Hematopoietic multipotent progenitor cell treated with erythropoietin and hydrocortisone succinate and interleukin-3 and kit ligand, for 17 days (in vitro differentiated cells): ENCODE data around the gene RPGR.

Source experiments
- DNase-seq: peaks from one replicate; pipeline ENCODE4 v3.0.0-alpha.2; 2015; ENCODE audit warnings: low spot score

The RPGR gene

GRCh38 chrX:38318606-38319005, 8.7 kb downstream of the RPGR start:
- DNase-seq: no peak

DNA sequence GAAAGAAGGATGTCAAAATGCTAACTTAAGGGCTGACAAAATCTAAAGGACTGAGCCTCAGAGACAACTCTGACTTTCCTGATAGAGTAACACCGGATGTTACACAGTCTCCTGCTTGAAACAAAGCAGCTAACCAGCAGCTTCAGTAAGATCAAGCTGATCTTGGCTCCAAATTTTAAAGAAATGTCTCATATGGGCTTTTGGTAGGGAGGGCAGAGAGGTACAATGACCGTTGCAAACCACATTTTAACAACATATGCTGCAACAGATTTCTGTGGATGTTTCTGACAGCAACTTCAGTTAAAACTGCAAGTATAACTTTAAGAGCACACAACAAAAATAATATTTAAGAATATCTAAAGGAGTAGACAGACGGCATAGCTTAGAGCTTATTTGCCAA, 9.1 kb downstream of the RPGR start:
- DNase-seq: no peak

DNA sequence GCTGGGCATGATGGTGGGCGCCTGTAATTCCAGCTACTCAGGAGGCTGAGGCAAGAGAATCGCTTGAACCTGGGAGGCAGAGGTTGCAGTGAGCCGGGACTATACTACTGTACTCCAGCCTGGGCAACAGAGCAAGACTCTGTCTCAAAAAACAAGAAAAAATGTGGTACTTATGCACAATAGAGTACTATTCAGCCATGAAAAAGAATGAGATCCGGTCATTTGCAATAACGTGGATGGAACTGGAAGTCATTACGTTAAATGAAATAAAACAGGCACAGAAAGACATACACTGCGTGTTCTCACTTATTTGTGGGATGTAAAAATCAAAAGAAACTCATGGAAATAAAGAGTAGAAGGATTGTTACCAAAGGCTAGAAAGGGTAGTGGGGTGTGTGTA, 12.1 kb downstream of the RPGR start:
- DNase-seq: no peak

DNA sequence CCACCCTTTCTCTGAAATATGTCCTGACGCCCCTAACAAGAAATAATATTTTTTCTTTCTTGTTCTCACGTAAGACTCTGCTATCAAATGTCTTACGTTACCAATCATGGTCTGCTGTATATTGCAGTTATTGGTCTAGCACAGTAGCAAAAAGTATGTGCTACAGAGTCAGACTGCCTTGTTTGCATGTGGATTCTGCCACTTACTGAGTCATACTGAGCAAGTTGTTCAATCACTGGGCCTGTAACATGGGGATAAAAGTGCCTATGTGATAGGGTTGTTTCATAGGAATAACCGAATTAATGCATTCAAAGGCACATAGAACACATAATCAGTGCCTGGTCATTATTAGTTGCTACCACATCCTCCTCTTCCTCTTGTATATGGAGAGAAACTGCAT, 14.1 kb downstream of the RPGR start:
- DNase-seq: no peak

GRCh38 chrX:38312436-38312835, 14.9 kb downstream of the RPGR start:
- no peak for DNase-seq

DNA sequence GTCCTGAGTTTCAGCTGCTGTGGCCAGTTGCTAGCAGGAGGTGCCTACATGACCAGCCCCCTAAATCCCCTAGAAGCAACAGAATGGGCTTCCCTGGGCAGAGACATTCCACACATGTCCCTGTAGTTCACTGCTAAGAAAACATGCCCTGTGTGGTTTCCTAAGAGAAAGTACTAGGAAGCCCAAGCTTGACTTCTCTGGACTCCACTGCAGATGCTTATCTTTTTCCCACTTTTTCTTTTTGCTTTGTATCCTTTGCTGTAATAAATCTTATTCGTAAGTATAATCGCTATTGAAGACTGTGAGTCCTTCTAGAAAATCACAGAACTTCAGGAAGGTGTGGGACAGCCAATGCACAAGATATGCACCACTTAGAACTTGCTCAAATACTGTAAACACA, 15.6 kb downstream of the RPGR start:
- DNase-seq: no peak

GRCh38 chrX:38305971-38306370, 21.3 kb downstream of the RPGR start:
- DNase-seq: no peak

DNA sequence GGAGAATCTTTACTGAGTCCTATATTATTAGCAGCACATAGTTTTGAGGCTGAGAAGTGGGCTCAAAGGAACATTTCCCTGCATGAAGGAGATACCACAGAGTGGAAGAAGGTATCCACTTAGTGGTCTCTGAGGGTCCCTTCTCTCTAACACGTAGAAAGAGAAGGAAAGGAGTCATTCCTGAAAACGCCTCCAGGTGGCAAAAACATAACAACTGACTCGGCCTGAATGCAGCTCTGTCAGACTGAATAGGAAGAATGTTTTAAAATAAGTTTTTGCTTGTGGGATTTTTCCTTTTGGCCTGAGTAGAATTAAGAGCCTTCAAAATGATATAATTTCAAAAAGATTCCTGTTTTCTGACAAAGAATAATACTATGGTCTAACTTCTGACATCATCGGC, 23.3 kb downstream of the RPGR start:
- DNase-seq: no peak

GRCh38 chrX:38293741-38294140, 33.6 kb downstream of the RPGR start:
- DNase-seq: no peak

- DNase-seq: no peak
Observed at GRCh38 chrX:38287674-38288073, 39.6 kb downstream of the RPGR start.

GRCh38 chrX:38285649-38286048, 41.7 kb downstream of the RPGR start:
- no peak for DNase-seq

DNA sequence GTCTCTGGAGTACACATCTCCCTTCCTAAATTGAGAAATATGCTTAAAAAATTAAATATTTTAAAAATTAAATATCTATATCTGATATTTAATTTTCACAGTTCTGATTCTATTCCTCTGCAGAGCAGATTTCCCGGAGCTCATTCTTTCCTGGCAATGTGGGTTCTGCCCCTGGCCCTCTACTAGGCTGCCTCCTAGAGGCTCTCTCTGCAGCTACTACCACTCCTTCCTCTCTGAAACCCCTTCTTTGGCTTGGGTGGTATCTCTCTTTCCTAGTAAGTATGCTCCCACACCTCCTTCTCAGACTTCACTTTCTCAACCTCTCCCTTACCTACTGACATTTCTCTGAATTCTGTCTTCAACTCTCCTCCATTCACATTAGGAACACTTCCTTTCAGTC, 45.3 kb downstream of the RPGR start:
- DNase-seq: no peak

- no peak for DNase-seq
Observed at GRCh38 chrX:38279188-38279587, 48.1 kb downstream of the RPGR start.

DNA sequence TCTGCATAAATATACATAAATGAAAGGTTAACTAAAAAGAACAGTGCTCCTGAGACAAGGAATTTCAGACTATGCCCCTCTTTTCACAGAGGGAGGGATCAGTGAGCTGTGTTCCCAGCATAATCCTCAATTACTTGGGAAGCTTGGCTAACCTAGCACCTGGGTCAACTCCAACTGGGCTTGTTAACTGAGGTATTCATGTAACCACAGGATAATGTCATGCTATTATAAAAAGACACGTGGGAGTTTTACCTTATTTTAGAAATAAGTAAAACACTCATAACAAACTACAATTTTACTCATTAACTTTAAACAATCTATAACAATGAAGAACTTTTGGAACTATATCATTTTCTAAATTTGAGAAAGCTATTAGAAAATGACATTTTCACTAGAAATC, 48.6 kb downstream of the RPGR start:
- DNase-seq: no peak

DNA sequence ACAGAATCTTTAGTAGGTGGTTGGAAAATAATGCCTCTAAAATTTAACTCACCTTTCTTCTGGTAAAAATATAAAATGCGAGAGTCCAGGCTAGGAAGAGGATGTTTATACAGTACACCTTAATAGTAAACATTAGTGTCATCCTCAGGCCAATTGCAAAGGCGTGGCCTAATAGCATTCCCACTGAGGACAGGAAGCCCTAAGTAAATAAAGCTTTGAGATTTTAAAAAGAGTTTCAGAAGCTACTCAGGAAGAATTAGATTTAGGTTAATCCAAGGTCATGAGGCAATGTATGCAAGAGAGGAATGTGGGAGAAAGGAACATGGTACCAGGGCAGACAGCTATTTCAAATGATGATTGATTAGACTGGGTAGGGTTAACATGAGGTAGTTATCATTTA, 49.5 kb downstream of the RPGR start:
- DNase-seq: no peak

- no peak for DNase-seq
Observed at GRCh38 chrX:38277136-38277535, 50.2 kb downstream of the RPGR start.

GRCh38 chrX:38276089-38276488, 51.2 kb downstream of the RPGR start:
- DNase-seq: no peak

- no peak for DNase-seq
Observed at GRCh38 chrX:38275615-38276014, 51.7 kb downstream of the RPGR start.

DNA sequence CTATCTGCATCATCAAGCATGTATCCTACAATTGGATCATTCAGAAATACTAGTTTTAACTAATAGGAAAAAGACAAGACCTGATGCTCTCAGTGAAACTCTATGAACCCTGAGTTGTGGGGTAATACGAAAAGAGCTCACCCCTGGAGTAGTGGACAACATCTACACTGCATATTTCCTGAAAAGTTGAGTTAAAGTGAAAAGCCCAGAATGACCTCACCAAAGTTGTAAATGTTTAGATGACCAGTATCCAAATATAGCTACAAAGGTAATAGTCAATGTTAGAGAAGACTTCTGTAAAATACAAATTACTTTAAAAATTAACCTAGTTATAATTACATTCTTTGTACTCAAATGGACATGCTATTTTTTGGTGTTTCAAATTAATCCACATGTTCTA, 53.9 kb downstream of the RPGR start:
- no peak for DNase-seq

DNA sequence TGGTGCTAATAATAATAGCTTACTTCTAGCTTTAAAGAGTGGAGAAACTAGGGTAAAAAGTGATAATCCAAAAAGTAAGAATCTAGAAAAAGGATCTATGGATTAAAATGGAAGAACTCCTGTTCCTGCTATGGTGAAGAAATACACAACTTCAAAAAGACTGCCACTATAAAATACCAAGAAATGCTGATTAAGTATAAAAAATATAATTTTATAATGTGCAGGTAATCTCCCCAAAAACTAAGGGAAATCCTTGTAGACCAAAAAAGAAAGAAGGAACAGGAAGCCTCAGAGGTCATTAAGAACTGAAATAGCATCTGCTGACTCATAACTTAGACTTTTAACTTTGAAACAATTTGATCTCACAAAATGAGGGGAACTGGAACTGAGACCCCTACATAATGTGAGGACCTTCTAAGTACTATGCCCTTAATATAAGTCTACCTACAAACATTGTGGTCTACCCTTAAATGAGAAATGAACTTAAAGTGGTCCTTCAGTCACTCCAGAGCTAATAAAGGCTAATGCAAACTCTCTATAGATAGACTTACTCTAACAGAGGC, 56.1 kb downstream of the RPGR start:
- DNase-seq: no peak

GRCh38 chrX:38268011-38268410, 59.3 kb downstream of the RPGR start:
- DNase-seq: no peak

- no peak for DNase-seq
Observed at GRCh38 chrX:38262715-38263620, 64.3 kb downstream of the RPGR start.

DNA sequence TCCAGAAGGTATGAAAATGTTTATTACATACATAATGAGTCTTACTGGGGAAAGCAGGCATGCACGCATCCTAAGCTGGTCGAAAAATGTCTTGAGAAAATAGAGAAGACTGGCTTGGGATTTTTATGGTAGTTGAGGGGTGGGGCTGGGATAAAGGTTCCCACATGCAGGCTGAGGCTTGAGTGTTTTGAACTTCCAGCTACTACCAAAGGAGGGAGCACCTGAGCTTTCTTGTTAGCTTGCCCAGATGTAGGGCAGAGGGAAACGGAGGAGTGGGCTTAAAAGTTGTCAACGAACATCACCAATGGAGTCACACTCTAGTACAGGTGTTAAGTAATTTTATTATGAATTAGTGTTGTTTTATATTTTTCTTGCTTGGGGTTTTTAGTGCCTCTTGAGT, 67.1 kb downstream of the RPGR start:
- peak; percentile 4 for DNase-seq

GRCh38 chrX:38256019-38256418, 71.3 kb downstream of the RPGR start:
- no peak for DNase-seq
